NK-92 (cell line): ENCODE data around the gene DSPP.
"Not testable (repeated sequence)": the region's sequence is repeated elsewhere in the genome, so short reads cannot be mapped to it uniquely, and the experiment has no call there.

ENCODE experiments used
- DNase-seq: peaks from one replicate; lab custom pipeline; 2025; ENCODE audit not compliant: unreplicated experiment; lab: John Stamatoyannopoulos, UW

DSPP gene

DNA sequence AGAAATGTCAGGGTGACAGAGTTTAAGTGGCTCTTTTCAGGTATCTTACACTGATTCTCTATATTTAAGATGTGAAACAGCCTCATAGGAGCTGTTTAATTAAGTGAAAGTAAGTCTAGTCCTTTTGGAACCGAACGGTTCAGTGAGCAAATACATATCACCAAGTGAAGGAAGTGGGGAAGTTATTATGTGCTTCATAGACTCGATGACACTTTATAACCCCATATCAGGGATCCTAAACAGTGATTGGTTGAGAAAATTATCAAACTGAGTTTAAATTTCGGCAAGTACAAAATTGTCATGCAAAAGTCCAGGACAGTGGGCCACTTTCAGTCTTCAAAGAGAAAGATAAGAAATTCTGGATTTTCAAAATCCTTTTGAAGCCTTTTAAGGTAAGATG, at the start of gene DSPP:
Gene DSPP, plus strand, starts transcription at position 301 of the 400 bp plus-strand sequence. CDS start 2,380 bp downstream, outside the sequence.
- DNase-seq = no peak

DNA sequence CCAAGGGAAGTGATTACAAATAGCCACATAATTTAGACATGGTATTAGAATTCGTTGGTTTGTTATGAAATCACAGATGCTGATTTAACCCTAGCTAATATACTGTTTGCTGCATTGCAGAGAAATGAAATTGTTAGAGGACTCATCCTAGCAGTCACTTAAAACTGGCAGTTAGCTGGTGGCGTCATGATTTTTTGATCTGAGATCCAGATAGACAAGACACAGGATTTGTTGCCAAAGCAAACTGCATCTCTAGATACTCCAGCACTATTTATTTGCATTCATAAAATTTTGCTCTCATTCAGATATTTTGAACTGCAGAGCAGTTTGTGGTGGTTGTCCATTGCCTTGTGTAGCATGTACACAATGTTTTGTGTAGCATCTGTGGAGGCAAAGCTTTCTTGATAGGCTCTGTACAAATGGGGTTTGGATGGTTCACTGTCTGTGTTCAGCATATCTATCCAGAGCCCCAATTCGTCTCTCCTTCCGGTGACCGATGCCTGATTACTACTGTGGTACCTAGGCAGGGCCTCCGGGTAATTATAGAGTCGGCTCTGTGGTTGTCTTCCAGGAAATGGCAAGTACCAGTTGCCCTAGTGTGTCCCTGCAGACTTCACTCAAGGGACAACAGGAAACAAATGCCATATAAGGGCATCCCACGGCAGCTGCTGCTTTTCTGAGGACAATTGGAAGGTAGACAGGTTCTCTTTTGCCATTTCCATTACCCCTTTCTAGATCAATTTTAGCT, 49.1 kb upstream of the DSPP start:
- DNase-seq = no peak

- no peak for DNase-seq
Observed at GRCh38 chr4:87560802-87561201, 47.5 kb upstream of the DSPP start.

GRCh38 chr4:87565746-87566145, 42.6 kb upstream of the DSPP start:
- DNase-seq = no peak

- DNase-seq = no peak
Observed at GRCh38 chr4:87566276-87566675, 42.1 kb upstream of the DSPP start.

DNA sequence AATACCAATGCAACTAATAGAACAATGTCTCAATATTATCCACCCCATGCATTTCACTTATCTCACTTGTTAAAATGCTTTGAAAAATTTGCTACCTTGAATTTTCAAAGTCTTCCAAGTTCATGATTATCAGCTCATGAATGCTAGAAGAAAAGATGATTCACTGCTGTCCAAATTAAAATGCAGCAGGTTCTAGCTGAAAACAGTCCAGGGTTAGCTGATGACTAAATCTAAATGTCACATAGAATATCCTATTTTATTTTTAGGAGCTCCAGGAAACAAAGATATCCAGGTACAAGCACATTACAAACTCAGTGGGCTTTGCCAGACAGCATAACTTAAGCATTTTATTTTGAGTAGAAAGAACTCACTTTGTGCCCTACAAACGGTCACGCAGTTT, 41.1 kb upstream of the DSPP start:
- DNase-seq = no peak

DNA sequence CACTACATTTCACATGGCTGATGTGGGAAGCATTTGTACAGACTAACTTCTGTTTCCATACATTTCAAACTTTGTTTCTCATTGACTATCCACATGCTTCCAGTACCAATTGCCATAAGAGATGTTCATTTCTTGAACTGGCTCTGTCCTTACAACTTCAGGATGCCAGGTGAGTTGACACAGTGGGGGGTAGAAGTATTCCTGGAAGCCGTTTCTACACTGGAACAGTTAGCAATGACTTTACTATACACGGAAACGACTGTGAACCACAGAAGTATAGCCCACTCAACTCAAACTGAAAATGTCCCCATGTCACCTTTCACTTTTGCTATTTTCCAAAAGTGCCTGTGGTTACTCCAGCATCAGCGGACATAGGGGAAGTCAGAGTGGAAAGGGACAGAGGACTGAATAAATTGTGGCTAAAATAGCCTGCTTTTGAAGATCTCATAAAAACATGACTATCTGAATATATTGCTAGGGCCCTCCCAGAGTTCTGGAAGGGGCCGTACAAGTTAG, 38.0 kb upstream of the DSPP start:
- DNase-seq = no peak

DNA sequence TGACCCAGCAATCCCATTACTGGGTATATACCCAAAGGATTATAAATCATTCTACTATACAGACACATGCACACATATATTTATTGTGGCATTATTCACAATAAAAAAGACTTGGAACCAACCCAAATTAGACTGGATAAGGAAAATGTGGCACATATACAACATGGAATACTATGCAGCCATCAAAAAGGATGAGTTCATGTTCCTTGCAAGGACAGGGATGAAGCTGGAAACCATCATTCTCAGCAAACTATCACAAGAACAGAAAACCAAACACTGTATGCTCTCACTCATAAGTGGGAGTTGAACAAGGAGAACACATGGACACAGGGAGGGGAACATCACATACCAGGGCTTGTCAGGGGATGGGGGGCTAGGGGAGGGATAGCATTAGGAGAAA, 34.0 kb upstream of the DSPP start:
- DNase-seq = not testable (repeated sequence)

- no peak for DNase-seq
Observed at GRCh38 chr4:87574996-87575395, 33.3 kb upstream of the DSPP start.

DNA sequence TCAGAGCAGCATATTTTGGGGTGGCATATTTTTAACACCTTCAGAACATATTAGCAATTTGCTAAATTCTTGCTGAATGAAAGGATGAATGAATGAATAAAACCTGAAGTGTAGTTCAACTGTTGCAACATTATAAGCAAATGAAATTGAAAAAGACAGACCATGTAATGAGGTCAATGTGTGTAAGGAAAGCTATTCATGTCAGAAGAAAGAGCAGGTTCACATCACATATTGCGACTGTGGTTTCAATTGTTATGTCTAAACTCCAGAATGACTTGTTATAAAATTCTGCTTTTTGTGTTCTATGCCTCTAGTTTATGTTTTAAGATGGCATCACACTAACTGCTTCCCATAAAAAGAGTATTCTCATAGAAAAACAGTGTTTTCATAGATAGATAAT, 32.9 kb upstream of the DSPP start:
- DNase-seq = no peak

- no peak for DNase-seq
Observed at GRCh38 chr4:87575983-87576382, 32.3 kb upstream of the DSPP start.

GRCh38 chr4:87579478-87579877, 28.9 kb upstream of the DSPP start:
- DNase-seq = no peak

DNA sequence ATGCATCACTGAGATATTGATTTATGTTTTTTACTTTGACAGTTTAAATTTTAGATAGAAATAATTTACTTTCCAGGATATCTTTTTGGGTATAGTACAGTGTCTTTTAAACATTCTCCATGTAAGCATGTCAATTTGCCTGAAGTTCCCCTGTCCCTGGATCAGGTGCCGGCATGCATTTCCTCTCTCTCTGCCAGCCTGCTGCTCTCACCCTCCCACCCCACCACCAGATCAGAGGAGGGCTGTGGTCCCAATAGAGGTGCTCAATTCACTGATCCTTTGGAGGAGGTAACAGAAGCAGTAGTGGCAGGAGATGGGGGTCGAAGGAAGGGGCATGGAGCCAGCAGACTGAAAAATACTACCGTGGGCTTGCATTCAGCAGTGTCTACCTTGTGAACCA, 28.3 kb upstream of the DSPP start:
- no peak for DNase-seq

DNA sequence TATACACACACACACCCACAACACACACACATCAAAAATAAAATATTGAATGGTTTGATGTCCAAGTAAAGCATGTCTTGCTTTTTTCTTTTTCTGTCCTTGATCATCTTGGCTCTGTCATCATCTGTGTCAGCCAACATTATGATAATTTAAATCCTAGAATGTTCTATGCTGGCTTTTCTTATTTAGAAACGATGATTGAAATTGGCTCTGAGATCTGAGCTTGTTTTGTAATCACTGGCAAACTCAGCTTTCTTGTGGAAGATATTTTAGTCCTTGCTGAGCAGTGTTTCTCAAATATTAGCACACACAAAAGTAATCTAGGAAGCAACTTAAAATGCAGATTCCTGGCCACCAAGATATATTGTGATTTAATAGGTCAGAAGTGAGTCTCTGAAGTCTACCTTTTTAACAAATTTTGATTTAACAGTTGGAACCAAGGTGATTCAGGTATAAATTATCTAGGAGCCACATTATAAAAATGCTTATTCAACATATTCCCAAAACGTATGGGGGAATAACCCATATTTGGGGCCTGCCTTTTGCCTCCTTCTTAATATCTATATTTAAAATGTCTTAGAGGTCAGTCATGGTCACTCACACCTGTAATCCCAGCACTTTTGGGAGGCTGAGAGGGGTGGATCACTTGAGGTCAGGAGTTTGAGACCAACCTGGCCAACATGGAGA, 24.0 kb upstream of the DSPP start:
- no peak for DNase-seq

DNA sequence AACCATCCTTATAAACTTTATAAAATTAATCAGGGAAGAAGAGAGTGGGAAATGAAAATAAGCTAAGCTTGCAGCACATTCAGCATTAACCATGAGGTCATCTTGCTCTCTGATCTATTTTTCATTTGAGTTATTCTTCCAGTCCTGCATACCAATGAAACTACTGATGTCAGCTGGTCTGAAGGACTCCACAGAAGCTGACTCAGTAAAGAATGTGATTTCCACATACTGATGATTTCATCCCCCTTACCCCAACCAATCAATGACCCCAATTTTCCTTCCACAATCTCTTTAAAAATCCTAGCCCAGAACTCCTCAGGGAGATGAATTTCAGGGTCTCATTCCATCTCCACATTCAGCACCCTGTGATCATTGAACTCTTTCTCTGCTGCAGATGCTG, 18.8 kb upstream of the DSPP start:
- DNase-seq = no peak

- DNase-seq = no peak
Observed at GRCh38 chr4:87592124-87592523, 16.2 kb upstream of the DSPP start.

- no peak for DNase-seq
Observed at GRCh38 chr4:87601361-87601760, 7.0 kb upstream of the DSPP start.

DNA sequence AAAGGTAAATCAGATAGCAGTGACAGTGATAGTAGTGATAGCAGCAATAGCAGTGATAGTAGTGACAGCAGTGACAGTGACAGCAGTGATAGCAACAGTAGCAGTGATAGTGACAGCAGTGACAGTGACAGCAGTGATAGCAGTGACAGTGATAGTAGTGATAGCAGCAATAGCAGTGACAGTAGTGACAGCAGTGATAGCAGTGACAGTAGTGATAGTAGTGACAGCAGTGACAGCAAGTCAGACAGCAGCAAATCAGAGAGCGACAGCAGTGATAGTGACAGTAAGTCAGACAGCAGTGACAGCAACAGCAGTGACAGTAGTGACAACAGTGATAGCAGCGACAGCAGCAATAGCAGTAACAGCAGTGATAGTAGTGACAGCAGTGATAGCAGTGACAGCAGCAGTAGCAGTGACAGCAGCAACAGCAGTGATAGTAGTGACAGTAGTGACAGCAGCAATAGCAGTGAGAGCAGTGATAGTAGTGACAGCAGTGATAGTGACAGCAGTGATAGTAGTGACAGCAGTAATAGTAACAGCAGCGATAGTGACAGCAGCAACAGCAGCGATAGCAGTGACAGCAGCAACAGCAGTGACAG, 6.1 kb downstream of the DSPP start:
- DNase-seq = no peak

GRCh38 chr4:87616268-87616667, 7.9 kb downstream of the DSPP start:
- no peak for DNase-seq

GRCh38 chr4:87620086-87620485, 11.8 kb downstream of the DSPP start:
- DNase-seq = no peak

DNA sequence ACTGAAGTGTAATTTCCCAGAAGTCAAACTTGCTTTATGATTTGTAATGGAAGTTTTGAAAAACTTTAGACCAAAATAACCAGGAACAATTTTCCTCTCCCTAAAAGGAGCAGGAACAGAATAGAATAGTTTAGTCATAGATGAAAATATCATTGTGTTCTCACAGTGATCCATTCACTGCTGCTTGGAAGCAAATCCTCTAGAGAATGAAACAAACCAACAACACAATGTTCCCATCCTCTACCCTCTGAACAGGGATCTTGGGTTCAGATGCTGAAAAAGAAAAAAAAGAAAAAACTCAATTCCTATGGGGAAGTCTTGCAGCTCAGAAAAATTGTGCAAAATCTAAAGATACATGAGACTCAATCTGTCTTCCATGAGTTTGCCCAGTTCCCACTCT, 12.2 kb downstream of the DSPP start:
- DNase-seq = no peak

DNA sequence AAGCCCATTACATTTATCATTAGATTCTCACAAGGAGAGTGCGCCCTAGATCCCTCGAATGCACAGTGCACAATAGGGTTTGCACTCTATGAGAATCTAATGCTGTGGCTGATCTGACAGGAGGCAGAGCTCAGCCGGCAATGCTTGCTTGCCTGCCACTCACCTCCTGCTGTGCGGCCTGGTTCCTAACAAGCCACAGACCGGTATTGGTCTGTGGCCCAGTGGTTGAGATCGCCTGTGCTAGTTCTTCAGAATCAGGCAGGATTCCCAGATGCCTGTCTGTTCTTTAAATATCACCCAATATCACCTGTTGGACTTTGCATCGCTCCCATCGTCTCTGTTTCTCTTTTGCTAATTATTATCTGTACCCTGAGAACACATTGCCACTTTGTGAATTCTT, 14.0 kb downstream of the DSPP start:
- DNase-seq = no peak
